PC-3 (cell line): ENCODE results near the gene IL4I1. TPM values are rescaled to one million over a fixed set of nuclear protein-coding genes. Genes with fewer than 3 reads are reported as not detected.

Source experiments
- ATAC-seq: fragments of 200-7000 bp; cut with Tn5 transposase; 2 replicates; pipeline ENCODE4 v1.9.1; 2020; ENCODE audit warnings: mild to moderate bottlenecking, moderate library complexity
- BruUV-seq: library from RNA; stranded (reverse); fragments of 400-500 nt; replicated peaks from 2 replicates; lab custom pipeline; 2021; lab: Mats Ljungman, UMichigan
- CTCF ChIA-PET: fragments of 300-600 bp; sonication (Branson Sonifier 250); formaldehyde crosslinking; loops from one replicate; lab custom pipeline; 2022; ENCODE audit warnings: antibody characterized with exemption; lab: Charles Lee
- POLR2A ChIA-PET: fragments of 300-600 bp; sonication (Branson Sonifier 250); formaldehyde crosslinking; loops from one replicate; lab custom pipeline; 2022; ENCODE audit warnings: antibody characterized with exemption; ENCODE audit not compliant: unreplicated experiment; lab: Charles Lee
- DNase-seq: peaks from one replicate; pipeline ENCODE4 v3.0.0-alpha.2; 2015
- H2AFZ ChIP-seq: fragments of 300-600 bp; sonication (generic); 2 replicates; pipeline ENCODE4 v1.6.0; 2016; ENCODE audit warnings: antibody characterized with exemption, low read length
- H3F3A ChIP-seq: fragments of 300-600 bp; sonication (generic); one replicate; pipeline ENCODE4 v1.6.0; 2017; ENCODE audit warnings: antibody characterized with exemption, low read length, control low read depth, mild to moderate bottlenecking; ENCODE audit not compliant: unreplicated experiment
- H3K27ac ChIP-seq: fragments of 300-600 bp; sonication (generic); 2 replicates; pipeline ENCODE4 v1.5.1; 2016; ENCODE audit warnings: mild to moderate bottlenecking, low read length
- H3K27me3 ChIP-seq: fragments of 300-600 bp; sonication (generic); 2 replicates; pipeline ENCODE4 v1.6.1; 2016; ENCODE audit warnings: low read length, mixed read lengths
- H3K36me3 ChIP-seq: fragments of 300-600 bp; sonication (generic); 2 replicates; pipeline ENCODE4 v1.6.1; 2016; ENCODE audit warnings: low read depth, mixed run types, low read length, mixed read lengths
- H3K4me1 ChIP-seq: fragments of 300-600 bp; sonication (generic); 2 replicates; pipeline ENCODE4 v1.5.1; 2016; ENCODE audit warnings: low read length; ENCODE audit not compliant: insufficient read depth
- H3K4me2 ChIP-seq: fragments of 300-600 bp; sonication (generic); 2 replicates; pipeline ENCODE4 v1.6.0; 2016; ENCODE audit warnings: low read length
- H3K4me3 ChIP-seq: fragments of 300-600 bp; sonication (generic); 2 replicates; pipeline ENCODE4 v1.5.1; 2016; ENCODE audit warnings: mild to moderate bottlenecking, low read length, mixed read lengths
- H3K79me2 ChIP-seq: fragments of 300-600 bp; sonication (generic); 2 replicates; pipeline ENCODE4 v1.6.1; 2017; ENCODE audit warnings: low read length, mixed read lengths
- H3K9ac ChIP-seq: fragments of 300-600 bp; sonication (generic); 2 replicates; pipeline ENCODE4 v1.6.0; 2016; ENCODE audit warnings: mild to moderate bottlenecking, low read length
- H3K9me2 ChIP-seq: fragments of 300-600 bp; sonication (generic); replicated peaks from 2 replicates; pipeline ENCODE4 v1.6.1; 2016; ENCODE audit warnings: mixed run types, low read length, mixed read lengths
- H3K9me3 ChIP-seq: fragments of 300-600 bp; sonication (generic); 2 replicates; pipeline ENCODE4 v1.6.1; 2016; ENCODE audit warnings: low read length, mixed read lengths
- H4K20me1 ChIP-seq: fragments of 300-600 bp; sonication (generic); 2 replicates; pipeline ENCODE4 v1.6.1; 2016; ENCODE audit warnings: low read length, mixed read lengths
- EZH2 ChIP-seq: fragments of 300-600 bp; sonication (generic); IDR thresholded peaks from one replicate; pipeline ENCODE4 v1.6.1; 2017; ENCODE audit warnings: antibody characterized with exemption, mild to moderate bottlenecking, low read length; ENCODE audit not compliant: unreplicated experiment
- EZH2phosphoT487 ChIP-seq: fragments of 300-600 bp; sonication (generic); IDR thresholded peaks from 2 replicates; pipeline ENCODE4 v1.6.1; 2018; ENCODE audit warnings: mild to moderate bottlenecking, antibody characterized with exemption, low read length, borderline replicate concordance
- intact Hi-C: fragments of 100-400 bp; cut with micrococcal nuclease; formaldehyde crosslinking; loops from 2 replicates; pipeline ENCODE4 v1.9.0; 2023
- total RNA-seq: library from RNA; depleted of rRNA; stranded (reverse); fragments of >200 nt; gene quantifications from 2 replicates; pipeline ENCODE4 v1.2.3, GENCODE V29; 2014
- TF ChIP-seq, protein P1 (sequence below): fragments of 300-600 bp; sonication (generic); conservative IDR thresholded peaks from 2 replicates; pipeline ENCODE4 v1.5.1; 2017; ENCODE audit warnings: antibody characterized with exemption, low read depth, mild to moderate bottlenecking, low read length

Gene IL4I1
- total RNA-seq, 1 experiment from 2014 or later = 2.2 TPM

DNA sequence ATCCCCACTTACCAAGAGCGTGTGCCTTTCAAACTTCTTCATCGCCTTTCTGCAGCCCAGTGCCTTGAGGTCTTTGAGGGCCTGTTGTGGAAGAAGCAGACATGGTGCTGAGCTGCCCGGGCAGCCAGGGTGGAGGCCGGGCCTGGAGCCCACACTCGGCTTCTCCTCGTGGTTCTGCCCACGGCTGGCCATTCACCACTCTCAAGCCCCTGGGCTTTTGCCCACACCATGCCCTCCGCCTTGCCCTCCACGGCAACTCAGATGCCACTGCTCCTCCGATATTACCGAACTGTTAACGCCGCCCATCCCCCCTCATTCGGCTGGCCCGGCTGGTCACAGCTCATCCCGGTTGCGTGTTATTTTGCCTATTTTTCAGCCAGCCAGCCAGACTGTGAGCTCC lies 5.3 kb downstream of the IL4I1 start:
- Histone ChIP-seq H3K79me2 (no peaks in the 10 kb centered on the region), H3F3A (peaks cover under 1% of the 10 kb centered on the region), H3K4me1 (no peaks in the 10 kb centered on the region), H3K4me3 (no peak overlapping the region), H3K27ac (no peak overlapping the region), H3K27me3 (no peaks in the 10 kb centered on the region), H4K20me1 (no peaks in the 10 kb centered on the region), H3K9me2 (no peaks in the 10 kb centered on the region), H3K36me3 (no peaks in the 10 kb centered on the region), H3K9ac (no peak overlapping the region), H3K9me3 (no peaks in the 10 kb centered on the region), H3K4me2 (no peak overlapping the region), H2AFZ (no peak overlapping the region)
- TF ChIP-seq EZH2phosphoT487 (no peak), EZH2 (no peak)
- TF ChIP-seq, protein P1, sequence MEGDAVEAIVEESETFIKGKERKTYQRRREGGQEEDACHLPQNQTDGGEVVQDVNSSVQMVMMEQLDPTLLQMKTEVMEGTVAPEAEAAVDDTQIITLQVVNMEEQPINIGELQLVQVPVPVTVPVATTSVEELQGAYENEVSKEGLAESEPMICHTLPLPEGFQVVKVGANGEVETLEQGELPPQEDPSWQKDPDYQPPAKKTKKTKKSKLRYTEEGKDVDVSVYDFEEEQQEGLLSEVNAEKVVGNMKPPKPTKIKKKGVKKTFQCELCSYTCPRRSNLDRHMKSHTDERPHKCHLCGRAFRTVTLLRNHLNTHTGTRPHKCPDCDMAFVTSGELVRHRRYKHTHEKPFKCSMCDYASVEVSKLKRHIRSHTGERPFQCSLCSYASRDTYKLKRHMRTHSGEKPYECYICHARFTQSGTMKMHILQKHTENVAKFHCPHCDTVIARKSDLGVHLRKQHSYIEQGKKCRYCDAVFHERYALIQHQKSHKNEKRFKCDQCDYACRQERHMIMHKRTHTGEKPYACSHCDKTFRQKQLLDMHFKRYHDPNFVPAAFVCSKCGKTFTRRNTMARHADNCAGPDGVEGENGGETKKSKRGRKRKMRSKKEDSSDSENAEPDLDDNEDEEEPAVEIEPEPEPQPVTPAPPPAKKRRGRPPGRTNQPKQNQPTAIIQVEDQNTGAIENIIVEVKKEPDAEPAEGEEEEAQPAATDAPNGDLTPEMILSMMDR = no peak
- ChIA-PET CTCF (no interaction called here), POLR2A (no interaction called here)
- intact Hi-C loops = no loop called here
- DNase-seq (no peak), ATAC-seq (no peak)
- BruUV-seq = no TSS peak

DNA sequence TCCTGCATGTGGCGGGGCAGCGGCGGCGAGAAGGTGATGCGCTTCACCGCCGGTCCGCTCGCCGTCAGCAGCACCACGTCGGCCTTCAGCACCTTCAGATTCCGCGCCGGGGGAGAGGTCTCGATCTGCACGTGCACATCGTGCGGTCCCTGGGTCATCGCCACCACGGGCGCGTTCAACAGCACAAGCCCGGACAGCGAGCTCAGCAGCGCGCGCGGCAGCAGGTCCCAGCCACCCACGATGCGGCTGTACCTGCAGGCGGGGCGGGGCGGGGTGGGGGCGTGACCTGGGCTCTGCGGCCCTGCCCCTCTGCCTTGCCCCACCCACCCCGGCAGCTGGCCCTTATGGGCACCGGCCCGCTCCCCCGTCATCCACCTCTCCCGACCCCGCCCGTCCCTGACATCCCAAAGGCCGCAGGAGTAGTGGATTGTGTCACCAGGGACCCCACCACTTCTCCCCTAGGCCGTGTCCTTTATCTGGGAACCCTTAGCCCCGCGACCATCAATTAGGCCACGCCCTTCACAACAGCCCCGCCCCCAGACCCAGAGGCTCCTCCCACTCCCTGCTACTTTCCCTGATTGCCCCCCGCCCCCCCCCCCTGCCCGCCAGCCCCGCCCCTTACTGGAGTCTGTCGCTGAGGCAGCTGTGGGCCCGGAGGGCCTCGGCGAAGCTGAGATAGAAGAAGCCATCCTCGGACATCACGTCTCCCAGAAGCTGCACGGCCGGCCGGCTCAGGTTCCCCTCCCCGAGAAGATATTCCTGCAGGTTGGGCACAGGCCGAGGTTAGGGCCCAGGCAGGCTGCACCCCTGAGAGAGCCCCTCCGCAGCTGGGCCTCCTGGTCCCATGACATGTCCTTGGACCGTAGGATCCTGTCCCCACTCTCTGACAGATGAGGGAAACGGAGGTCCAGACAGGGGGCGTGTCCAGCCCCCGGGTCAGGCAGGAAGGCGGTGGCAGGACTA lies 6.1 kb downstream of the IL4I1 start:
- ATAC-seq = peak; percentile 32
- Histone ChIP-seq H3K9ac (no peak overlapping the region), H2AFZ (no peak overlapping the region), H3K36me3 (no peaks in the 10 kb centered on the region), H3F3A (peaks cover 3% of the 10 kb centered on the region), H3K4me3 (no peak overlapping the region), H4K20me1 (no peaks in the 10 kb centered on the region), H3K4me1 (no peaks in the 10 kb centered on the region), H3K9me2 (no peaks in the 10 kb centered on the region), H3K27ac (no peak overlapping the region), H3K4me2 (no peak overlapping the region), H3K9me3 (no peaks in the 10 kb centered on the region), H3K27me3 (no peaks in the 10 kb centered on the region), H3K79me2 (no peaks in the 10 kb centered on the region)
- ChIA-PET CTCF (no interaction called here), POLR2A (no interaction called here)
- no peak for TF ChIP-seq EZH2phosphoT487
- TF ChIP-seq, protein P1 = no peak
- DNase-seq = no peak
- BruUV-seq = no TSS peak
- intact Hi-C loops = no loop called here
